Measurements from ENCODE around the gene LYAR.

GRCh38 chr4:4254199-4254598, 35.8 kb downstream of the LYAR start:
- TF ChIP-seq EZH2 (IDR thresholded peaks at IDR 0.05; ENCODE audit: low read length) (no peak), CTCF (optimal IDR thresholded peaks at IDR 0.05 in 1 of 3, IDR thresholded peaks at IDR 0.05 in 1 of 3, conservative IDR thresholded peaks at IDR 0.05 in 1 of 3; ENCODE audit: extremely low read depth in 1 of 3, insufficient read depth in 2 of 3, low read length in 3 of 3) (no peak)

All from keratinocyte (primary cell).